HEK293 (cell line): Measurements from ENCODE around the gene MBNL2.

Experiments
- BCL11B ChIP-seq: fragments of 450-650 bp; formaldehyde crosslinking; IDR thresholded peaks from 2 replicates; pipeline ENCODE4 v1.5.1; 2016; ENCODE audit warnings: low read depth, missing biosample characterization, missing genetic modification characterization
- KLF9 ChIP-seq: fragments of 450-650 bp; formaldehyde crosslinking; IDR thresholded peaks from 2 replicates; pipeline ENCODE4 v1.5.1; 2016; ENCODE audit warnings: missing biosample characterization, missing genetic modification characterization, low read depth
- SP3 ChIP-seq: fragments of 450-650 bp; formaldehyde crosslinking; IDR thresholded peaks from 2 replicates; pipeline ENCODE4 v1.5.1; 2016; ENCODE audit warnings: missing biosample characterization, missing genetic modification characterization
- SP7 ChIP-seq: fragments of 450-650 bp; formaldehyde crosslinking; IDR thresholded peaks from 2 replicates; pipeline ENCODE4 v1.5.1; 2016; ENCODE audit warnings: missing biosample characterization, missing genetic modification characterization
- YY2 ChIP-seq: fragments of 450-650 bp; formaldehyde crosslinking; IDR thresholded peaks from 2 replicates; pipeline ENCODE4 v1.5.1; 2016; ENCODE audit warnings: missing biosample characterization, missing genetic modification characterization
- ZBTB20 ChIP-seq: fragments of 450-650 bp; formaldehyde crosslinking; IDR thresholded peaks from 2 replicates; pipeline ENCODE4 v1.5.1; 2016; ENCODE audit warnings: missing biosample characterization, missing genetic modification characterization
- ZBTB21 ChIP-seq: fragments of 450-650 bp; formaldehyde crosslinking; IDR thresholded peaks from 2 replicates; pipeline ENCODE4 v1.5.1; 2017; ENCODE audit warnings: missing biosample characterization, missing genetic modification characterization
- ZBTB48 ChIP-seq: fragments of 450-650 bp; formaldehyde crosslinking; IDR thresholded peaks from 2 replicates; pipeline ENCODE4 v1.5.1; 2016; ENCODE audit warnings: missing biosample characterization, missing genetic modification characterization
- ZNF114 ChIP-seq: fragments of 450-650 bp; formaldehyde crosslinking; IDR thresholded peaks from 2 replicates; pipeline ENCODE4 v1.5.0; 2017; ENCODE audit warnings: missing biosample characterization, missing genetic modification characterization
- ZNF133 ChIP-seq: fragments of 450-650 bp; formaldehyde crosslinking; IDR thresholded peaks from 2 replicates; pipeline ENCODE4 v1.5.1; 2016; ENCODE audit warnings: missing biosample characterization, missing genetic modification characterization
- ZNF544 ChIP-seq: fragments of 450-650 bp; formaldehyde crosslinking; IDR thresholded peaks from 2 replicates; pipeline ENCODE4 v1.5.0; 2017; ENCODE audit warnings: missing biosample characterization, missing genetic modification characterization
- ZNF555 ChIP-seq: fragments of 450-650 bp; formaldehyde crosslinking; conservative IDR thresholded peaks from 2 replicates; pipeline ENCODE4 v1.5.1; 2017; ENCODE audit warnings: missing biosample characterization, mild to moderate bottlenecking, missing genetic modification characterization, inconsistent platforms
- ZNF560 ChIP-seq: fragments of 450-650 bp; formaldehyde crosslinking; IDR thresholded peaks from 2 replicates; pipeline ENCODE4 v1.5.1; 2017; ENCODE audit warnings: missing biosample characterization, missing genetic modification characterization, borderline replicate concordance
- ZNF596 ChIP-seq: fragments of 450-650 bp; IDR thresholded peaks from 2 replicates; pipeline ENCODE4 v1.5.0; 2018; ENCODE audit warnings: missing biosample characterization, mild to moderate bottlenecking, missing genetic modification characterization, moderate library complexity
- ZNF610 ChIP-seq: fragments of 450-650 bp; formaldehyde crosslinking; IDR thresholded peaks from 2 replicates; pipeline ENCODE4 v1.5.1; 2016; ENCODE audit warnings: missing biosample characterization, missing genetic modification characterization, borderline replicate concordance
- ZNF629 ChIP-seq: fragments of 450-650 bp; formaldehyde crosslinking; IDR thresholded peaks from 2 replicates; pipeline ENCODE4 v1.5.1; 2017; ENCODE audit warnings: missing biosample characterization, missing genetic modification characterization
- ZNF660 ChIP-seq: fragments of 450-650 bp; IDR thresholded peaks from 2 replicates; pipeline ENCODE4 v1.5.1; 2018; ENCODE audit warnings: missing biosample characterization, mild to moderate bottlenecking, missing genetic modification characterization
- ZNF677 ChIP-seq: fragments of 450-650 bp; IDR thresholded peaks from 2 replicates; pipeline ENCODE4 v1.5.0; 2018; ENCODE audit warnings: missing biosample characterization, mild to moderate bottlenecking, missing genetic modification characterization, moderate library complexity
- ZXDB ChIP-seq: fragments of 450-650 bp; formaldehyde crosslinking; IDR thresholded peaks from 2 replicates; pipeline ENCODE4 v1.5.1; 2016; ENCODE audit warnings: missing biosample characterization, missing genetic modification characterization
- TF ChIP-seq, protein P1 (sequence below): IDR thresholded peaks from 2 replicates; pipeline ENCODE4 v1.6.1; 2011; ENCODE audit warnings: mild to moderate bottlenecking, low read depth, low read length, borderline replicate concordance
- TF ChIP-seq, protein P2 (sequence below): fragments of 450-650 bp; formaldehyde crosslinking; IDR thresholded peaks from 2 replicates; pipeline ENCODE4 v1.5.1; 2016; ENCODE audit warnings: missing biosample characterization, missing genetic modification characterization
- TF ChIP-seq, protein P3 (sequence below): fragments of 450-650 bp; formaldehyde crosslinking; IDR thresholded peaks from 2 replicates; pipeline ENCODE4 v1.5.1; 2016; ENCODE audit warnings: missing biosample characterization, missing genetic modification characterization
- TF ChIP-seq, protein P4 (sequence below): fragments of 450-650 bp; formaldehyde crosslinking; IDR thresholded peaks from 2 replicates; pipeline ENCODE4 v1.5.1; 2016; ENCODE audit warnings: missing biosample characterization, missing genetic modification characterization, borderline replicate concordance
- TF ChIP-seq, protein P5 (sequence below): fragments of 450-650 bp; formaldehyde crosslinking; IDR thresholded peaks from 2 replicates; pipeline ENCODE4 v1.5.1; 2017; ENCODE audit warnings: missing biosample characterization, missing genetic modification characterization
- TF ChIP-seq, protein P6 (sequence below): fragments of 450-650 bp; formaldehyde crosslinking; IDR thresholded peaks from 2 replicates; pipeline ENCODE4 v1.5.1; 2016; ENCODE audit warnings: missing biosample characterization, missing genetic modification characterization

MBNL2 gene

DNA sequence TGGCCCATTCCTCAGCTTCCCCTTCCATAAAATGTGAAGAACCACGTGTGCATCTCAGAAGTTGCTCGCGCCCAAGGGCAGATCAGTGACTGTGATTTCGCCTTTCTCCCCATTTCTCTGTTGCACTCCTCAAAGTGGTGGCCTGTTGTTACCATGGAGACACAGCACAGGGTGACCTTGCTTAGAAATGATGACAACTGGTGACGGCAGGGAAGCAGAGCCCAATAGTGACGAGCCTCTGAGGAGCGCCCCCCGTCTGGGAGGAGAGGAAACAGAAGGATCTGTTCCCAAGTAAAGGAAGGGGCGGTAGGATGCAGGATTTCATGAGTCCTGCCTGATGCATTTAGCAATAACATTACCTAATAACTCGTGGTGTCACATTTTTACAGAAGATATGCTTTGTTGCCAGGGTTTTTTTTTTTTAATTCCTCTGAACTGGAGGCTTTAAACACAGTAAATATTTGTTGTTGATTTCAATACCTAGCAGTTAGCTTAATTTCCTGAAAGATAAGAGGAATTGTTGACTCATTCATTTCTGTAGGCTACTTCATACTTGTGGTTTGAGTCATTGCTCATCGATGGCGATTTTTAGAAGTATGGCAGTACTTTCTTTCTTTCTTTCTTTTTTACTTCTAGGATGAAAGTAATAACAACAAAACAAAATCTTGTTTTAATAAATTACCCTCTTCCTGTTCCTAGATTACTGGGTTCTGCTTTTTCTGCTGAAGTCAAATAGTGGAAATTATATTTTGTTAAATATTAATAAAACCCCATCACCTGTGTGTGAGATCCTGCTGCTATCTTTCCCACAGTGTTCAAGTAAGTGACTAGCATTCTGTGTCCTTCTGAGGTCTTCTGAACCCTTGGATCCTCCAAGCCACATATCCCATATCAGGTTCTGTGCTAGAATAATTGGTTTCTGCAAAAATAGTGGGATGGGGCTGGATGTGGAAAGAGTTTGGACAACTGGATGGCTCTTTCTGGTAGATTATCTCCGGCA, 36.0 kb downstream of the MBNL2 start (continued):
- TF ChIP-seq, protein P1, sequence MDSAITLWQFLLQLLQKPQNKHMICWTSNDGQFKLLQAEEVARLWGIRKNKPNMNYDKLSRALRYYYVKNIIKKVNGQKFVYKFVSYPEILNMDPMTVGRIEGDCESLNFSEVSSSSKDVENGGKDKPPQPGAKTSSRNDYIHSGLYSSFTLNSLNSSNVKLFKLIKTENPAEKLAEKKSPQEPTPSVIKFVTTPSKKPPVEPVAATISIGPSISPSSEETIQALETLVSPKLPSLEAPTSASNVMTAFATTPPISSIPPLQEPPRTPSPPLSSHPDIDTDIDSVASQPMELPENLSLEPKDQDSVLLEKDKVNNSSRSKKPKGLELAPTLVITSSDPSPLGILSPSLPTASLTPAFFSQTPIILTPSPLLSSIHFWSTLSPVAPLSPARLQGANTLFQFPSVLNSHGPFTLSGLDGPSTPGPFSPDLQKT: no peak
- TF ChIP-seq ZXDB (tag by site-specific recombination) (no peak), ZBTB48 (tag by site-specific recombination) (no peak), SP3 (tag by site-specific recombination) (peak; percentile 32; the same call in 1 of the 2 replicates), ZNF610 (tag by site-specific recombination) (no peak), KLF9 (tag by site-specific recombination) (no peak), ZNF555 (no peak), ZNF629 (peak; percentile 94), ZBTB21 (tag by site-specific recombination) (peak; percentile 87), ZNF596 (no peak), ZNF544 (tag by site-specific recombination) (no peak), ZNF114 (no peak), BCL11B (no peak), ZNF133 (tag by site-specific recombination) (no peak), ZNF677 (tag by site-specific recombination) (no peak), SP7 (peak; percentile 95), ZNF560 (tag by site-specific recombination) (no peak), ZBTB20 (tag by site-specific recombination) (peak; percentile 43; the same call in 1 of the 2 replicates), ZNF660 (tag by site-specific recombination) (peak; percentile 75; the same call in 1 of the 2 replicates), YY2 (tag by site-specific recombination) (no peak)
- TF ChIP-seq, protein P2, sequence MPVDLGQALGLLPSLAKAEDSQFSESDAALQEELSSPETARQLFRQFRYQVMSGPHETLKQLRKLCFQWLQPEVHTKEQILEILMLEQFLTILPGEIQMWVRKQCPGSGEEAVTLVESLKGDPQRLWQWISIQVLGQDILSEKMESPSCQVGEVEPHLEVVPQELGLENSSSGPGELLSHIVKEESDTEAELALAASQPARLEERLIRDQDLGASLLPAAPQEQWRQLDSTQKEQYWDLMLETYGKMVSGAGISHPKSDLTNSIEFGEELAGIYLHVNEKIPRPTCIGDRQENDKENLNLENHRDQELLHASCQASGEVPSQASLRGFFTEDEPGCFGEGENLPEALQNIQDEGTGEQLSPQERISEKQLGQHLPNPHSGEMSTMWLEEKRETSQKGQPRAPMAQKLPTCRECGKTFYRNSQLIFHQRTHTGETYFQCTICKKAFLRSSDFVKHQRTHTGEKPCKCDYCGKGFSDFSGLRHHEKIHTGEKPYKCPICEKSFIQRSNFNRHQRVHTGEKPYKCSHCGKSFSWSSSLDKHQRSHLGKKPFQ (tag by site-specific recombination): no peak
- TF ChIP-seq, protein P3, sequence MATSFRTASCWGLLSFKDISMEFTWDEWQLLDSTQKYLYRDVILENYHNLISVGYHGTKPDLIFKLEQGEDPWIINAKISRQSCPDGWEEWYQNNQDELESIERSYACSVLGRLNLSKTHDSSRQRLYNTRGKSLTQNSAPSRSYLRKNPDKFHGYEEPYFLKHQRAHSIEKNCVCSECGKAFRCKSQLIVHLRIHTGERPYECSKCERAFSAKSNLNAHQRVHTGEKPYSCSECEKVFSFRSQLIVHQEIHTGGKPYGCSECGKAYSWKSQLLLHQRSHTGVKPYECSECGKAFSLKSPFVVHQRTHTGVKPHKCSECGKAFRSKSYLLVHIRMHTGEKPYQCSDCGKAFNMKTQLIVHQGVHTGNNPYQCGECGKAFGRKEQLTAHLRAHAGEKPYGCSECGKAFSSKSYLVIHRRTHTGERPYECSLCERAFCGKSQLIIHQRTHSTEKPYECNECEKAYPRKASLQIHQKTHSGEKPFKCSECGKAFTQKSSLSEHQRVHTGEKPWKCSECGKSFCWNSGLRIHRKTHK (tag by site-specific recombination): no peak
- TF ChIP-seq, protein P4, sequence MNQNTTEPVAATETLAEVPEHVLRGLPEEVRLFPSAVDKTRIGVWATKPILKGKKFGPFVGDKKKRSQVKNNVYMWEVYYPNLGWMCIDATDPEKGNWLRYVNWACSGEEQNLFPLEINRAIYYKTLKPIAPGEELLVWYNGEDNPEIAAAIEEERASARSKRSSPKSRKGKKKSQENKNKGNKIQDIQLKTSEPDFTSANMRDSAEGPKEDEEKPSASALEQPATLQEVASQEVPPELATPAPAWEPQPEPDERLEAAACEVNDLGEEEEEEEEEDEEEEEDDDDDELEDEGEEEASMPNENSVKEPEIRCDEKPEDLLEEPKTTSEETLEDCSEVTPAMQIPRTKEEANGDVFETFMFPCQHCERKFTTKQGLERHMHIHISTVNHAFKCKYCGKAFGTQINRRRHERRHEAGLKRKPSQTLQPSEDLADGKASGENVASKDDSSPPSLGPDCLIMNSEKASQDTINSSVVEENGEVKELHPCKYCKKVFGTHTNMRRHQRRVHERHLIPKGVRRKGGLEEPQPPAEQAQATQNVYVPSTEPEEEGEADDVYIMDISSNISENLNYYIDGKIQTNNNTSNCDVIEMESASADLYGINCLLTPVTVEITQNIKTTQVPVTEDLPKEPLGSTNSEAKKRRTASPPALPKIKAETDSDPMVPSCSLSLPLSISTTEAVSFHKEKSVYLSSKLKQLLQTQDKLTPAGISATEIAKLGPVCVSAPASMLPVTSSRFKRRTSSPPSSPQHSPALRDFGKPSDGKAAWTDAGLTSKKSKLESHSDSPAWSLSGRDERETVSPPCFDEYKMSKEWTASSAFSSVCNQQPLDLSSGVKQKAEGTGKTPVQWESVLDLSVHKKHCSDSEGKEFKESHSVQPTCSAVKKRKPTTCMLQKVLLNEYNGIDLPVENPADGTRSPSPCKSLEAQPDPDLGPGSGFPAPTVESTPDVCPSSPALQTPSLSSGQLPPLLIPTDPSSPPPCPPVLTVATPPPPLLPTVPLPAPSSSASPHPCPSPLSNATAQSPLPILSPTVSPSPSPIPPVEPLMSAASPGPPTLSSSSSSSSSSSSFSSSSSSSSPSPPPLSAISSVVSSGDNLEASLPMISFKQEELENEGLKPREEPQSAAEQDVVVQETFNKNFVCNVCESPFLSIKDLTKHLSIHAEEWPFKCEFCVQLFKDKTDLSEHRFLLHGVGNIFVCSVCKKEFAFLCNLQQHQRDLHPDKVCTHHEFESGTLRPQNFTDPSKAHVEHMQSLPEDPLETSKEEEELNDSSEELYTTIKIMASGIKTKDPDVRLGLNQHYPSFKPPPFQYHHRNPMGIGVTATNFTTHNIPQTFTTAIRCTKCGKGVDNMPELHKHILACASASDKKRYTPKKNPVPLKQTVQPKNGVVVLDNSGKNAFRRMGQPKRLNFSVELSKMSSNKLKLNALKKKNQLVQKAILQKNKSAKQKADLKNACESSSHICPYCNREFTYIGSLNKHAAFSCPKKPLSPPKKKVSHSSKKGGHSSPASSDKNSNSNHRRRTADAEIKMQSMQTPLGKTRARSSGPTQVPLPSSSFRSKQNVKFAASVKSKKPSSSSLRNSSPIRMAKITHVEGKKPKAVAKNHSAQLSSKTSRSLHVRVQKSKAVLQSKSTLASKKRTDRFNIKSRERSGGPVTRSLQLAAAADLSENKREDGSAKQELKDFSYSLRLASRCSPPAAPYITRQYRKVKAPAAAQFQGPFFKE (tag by site-specific recombination): no peak
- TF ChIP-seq, protein P5, sequence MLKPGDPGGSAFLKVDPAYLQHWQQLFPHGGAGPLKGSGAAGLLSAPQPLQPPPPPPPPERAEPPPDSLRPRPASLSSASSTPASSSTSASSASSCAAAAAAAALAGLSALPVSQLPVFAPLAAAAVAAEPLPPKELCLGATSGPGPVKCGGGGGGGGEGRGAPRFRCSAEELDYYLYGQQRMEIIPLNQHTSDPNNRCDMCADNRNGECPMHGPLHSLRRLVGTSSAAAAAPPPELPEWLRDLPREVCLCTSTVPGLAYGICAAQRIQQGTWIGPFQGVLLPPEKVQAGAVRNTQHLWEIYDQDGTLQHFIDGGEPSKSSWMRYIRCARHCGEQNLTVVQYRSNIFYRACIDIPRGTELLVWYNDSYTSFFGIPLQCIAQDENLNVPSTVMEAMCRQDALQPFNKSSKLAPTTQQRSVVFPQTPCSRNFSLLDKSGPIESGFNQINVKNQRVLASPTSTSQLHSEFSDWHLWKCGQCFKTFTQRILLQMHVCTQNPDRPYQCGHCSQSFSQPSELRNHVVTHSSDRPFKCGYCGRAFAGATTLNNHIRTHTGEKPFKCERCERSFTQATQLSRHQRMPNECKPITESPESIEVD (tag by site-specific recombination): peak; percentile 91
- TF ChIP-seq, protein P6, sequence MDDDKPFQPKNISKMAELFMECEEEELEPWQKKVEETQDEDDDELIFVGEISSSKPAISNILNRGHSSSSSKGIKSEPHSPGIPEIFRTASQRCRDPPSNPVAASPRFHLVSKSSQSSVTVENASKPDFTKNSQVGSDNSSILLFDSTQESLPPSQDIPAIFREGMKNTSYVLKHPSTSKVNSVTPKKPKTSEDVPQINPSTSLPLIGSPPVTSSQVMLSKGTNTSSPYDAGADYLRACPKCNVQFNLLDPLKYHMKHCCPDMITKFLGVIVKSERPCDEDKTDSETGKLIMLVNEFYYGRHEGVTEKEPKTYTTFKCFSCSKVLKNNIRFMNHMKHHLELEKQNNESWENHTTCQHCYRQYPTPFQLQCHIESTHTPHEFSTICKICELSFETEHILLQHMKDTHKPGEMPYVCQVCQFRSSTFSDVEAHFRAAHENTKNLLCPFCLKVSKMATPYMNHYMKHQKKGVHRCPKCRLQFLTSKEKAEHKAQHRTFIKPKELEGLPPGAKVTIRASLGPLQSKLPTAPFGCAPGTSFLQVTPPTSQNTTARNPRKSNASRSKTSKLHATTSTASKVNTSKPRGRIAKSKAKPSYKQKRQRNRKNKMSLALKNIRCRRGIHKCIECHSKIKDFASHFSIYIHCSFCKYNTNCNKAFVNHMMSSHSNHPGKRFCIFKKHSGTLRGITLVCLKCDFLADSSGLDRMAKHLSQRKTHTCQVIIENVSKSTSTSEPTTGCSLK: no peak
